ENCODE results near the gene GRAP2.

DNA sequence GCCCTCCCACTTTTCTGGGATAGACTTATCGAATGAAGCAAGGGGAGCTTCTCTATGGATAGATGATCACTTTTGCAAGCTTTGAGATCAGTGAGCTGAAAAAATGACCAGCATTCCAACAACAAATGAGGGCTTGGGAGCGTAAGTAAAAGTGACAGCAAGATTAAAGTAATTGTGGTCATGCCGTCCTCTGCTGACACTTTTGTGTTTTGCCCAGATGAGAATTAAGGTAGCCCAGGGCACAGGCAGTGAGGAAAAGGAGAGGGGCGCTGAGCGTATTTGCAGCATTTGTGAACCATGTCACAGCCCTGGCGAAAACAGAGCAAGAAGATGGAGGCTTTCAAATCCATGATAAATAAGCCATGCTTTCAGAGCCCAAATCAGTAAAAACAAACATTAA, 34.7 kb downstream of the GRAP2 start:
- TF ChIP-seq, protein P1, sequence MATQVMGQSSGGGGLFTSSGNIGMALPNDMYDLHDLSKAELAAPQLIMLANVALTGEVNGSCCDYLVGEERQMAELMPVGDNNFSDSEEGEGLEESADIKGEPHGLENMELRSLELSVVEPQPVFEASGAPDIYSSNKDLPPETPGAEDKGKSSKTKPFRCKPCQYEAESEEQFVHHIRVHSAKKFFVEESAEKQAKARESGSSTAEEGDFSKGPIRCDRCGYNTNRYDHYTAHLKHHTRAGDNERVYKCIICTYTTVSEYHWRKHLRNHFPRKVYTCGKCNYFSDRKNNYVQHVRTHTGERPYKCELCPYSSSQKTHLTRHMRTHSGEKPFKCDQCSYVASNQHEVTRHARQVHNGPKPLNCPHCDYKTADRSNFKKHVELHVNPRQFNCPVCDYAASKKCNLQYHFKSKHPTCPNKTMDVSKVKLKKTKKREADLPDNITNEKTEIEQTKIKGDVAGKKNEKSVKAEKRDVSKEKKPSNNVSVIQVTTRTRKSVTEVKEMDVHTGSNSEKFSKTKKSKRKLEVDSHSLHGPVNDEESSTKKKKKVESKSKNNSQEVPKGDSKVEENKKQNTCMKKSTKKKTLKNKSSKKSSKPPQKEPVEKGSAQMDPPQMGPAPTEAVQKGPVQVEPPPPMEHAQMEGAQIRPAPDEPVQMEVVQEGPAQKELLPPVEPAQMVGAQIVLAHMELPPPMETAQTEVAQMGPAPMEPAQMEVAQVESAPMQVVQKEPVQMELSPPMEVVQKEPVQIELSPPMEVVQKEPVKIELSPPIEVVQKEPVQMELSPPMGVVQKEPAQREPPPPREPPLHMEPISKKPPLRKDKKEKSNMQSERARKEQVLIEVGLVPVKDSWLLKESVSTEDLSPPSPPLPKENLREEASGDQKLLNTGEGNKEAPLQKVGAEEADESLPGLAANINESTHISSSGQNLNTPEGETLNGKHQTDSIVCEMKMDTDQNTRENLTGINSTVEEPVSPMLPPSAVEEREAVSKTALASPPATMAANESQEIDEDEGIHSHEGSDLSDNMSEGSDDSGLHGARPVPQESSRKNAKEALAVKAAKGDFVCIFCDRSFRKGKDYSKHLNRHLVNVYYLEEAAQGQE (IDR thresholded peaks at IDR 0.05; ENCODE audit: insufficient read depth in 1 of 2, low read depth in 2 of 2, low read length in 2 of 2): no peak
- TF ChIP-seq POLR2AphosphoS5 (IDR thresholded peaks at IDR 0.05; ENCODE audit: low read depth, low read length) (no peak), TAF1 (IDR thresholded peaks at IDR 0.05; ENCODE audit: borderline replicate concordance, insufficient read depth, low read length) (no peak), SIN3A (IDR thresholded peaks at IDR 0.05; ENCODE audit: borderline replicate concordance, insufficient read depth, low read length) (no peak)
